Stimulated activated naive CD8-positive, alpha-beta T cell treated with anti-CD3 and anti-CD28 coated beads, Interleukin-15, amount 100 ng/mL, for 72 hours (primary cell): Measurements from ENCODE around the gene NPEPPS.
A peak's percentile ranks its signal among the peaks of the same experiment; 100 is the strongest.
"Not testable (repeated sequence)": the region's sequence is repeated elsewhere in the genome, so short reads cannot be mapped to it uniquely, and the experiment has no call there.

Experiments
- ATAC-seq: fragments of 150-1000 bp; cut with Tn5 transposase; 2 replicates; pipeline ENCODE4 v1.10.0; 2021; ENCODE audit warnings: mild to moderate bottlenecking, moderate library complexity
- DNase-seq, 2 donors: peaks; one replicate each; pipeline ENCODE4 v3.0.0; 2021 to 2022
- H3K27ac Mint-ChIP-seq, 2 donors: one replicate each; pipeline ENCODE4 v1.8.0; 2022; ENCODE audit warnings: mild to moderate bottlenecking in 2 of 2, mixed read lengths in 2 of 2, moderate library complexity in 2 of 2
- H3K27me3 Mint-ChIP-seq: one replicate; pipeline ENCODE4 v1.8.0; 2022; ENCODE audit warnings: mixed read lengths
- H3K4me1 Mint-ChIP-seq: one replicate; pipeline ENCODE4 v1.8.0; 2022; ENCODE audit warnings: mild to moderate bottlenecking, mixed read lengths
- H3K4me3 Mint-ChIP-seq, 2 donors: one replicate each; pipeline ENCODE4 v1.8.0; 2022; ENCODE audit warnings: mild to moderate bottlenecking in 2 of 2, mixed read lengths in 2 of 2, moderate library complexity in 1 of 2
- H3K9me3 Mint-ChIP-seq, 2 donors: one replicate each; pipeline ENCODE4 v1.8.0; 2022; ENCODE audit warnings: mixed read lengths in 2 of 2

Gene NPEPPS

DNA sequence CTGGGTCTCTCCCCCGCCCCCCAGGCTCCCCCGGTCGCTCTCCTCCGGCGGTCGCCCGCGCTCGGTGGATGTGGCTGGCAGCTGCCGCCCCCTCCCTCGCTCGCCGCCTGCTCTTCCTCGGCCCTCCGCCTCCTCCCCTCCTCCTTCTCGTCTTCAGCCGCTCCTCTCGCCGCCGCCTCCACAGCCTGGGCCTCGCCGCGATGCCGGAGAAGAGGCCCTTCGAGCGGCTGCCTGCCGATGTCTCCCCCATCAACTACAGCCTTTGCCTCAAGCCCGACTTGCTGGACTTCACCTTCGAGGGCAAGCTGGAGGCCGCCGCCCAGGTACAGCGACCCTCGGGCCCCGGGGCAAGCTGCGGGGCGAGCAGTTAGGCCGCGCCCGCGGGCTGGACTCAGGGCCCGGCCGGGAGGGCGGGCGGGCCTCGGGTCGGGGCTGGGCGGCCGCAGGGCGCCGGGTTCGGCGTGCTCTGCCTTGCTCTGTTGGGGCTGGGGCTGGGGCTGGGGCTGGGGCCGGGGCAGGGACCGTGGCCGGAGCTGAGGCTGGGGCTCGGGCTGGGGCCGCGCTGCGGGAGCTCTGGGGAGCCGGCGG is 419 bp downstream of the NPEPPS start:
- H3K27me3 Mint-ChIP-seq, H3K9me3 Mint-ChIP-seq, H3K27ac Mint-ChIP-seq: not testable (repeated sequence)
- peaks cover 13% of the 10 kb centered on the region for H3K4me1 Mint-ChIP-seq
- ATAC-seq (peak; percentile 79), DNase-seq (peak; percentile 40 to 61)
- peak overlapping the region; percentile 64 to 88 for H3K4me3 Mint-ChIP-seq

DNA sequence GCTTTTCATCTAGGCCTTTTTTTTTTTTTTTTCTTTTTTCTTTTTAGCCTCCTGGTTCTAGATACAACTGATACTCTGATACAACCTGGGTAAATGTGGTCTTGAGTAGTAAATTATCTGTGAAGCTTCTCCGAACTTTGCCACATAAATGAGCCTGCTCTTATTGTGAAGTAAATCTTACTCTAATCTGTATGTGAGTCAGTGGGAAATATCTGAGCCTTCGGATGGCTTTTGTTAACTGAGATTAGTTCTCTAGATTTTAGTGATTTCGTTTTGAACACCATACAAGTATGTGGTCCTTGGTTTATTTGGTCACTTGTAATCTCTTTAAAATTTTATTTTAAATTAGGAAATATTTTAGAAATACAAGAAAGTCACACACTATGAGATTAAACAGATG is 8.2 kb downstream of the NPEPPS start:
- not testable (repeated sequence) for ATAC-seq, H3K9me3 Mint-ChIP-seq, H3K4me3 Mint-ChIP-seq, H3K4me1 Mint-ChIP-seq, H3K27ac Mint-ChIP-seq, DNase-seq, H3K27me3 Mint-ChIP-seq

GRCh38 chr17:47541676-47542075 is 10.8 kb downstream of the NPEPPS start:
- H3K4me3 Mint-ChIP-seq, H3K9me3 Mint-ChIP-seq, DNase-seq, H3K4me1 Mint-ChIP-seq, H3K27ac Mint-ChIP-seq, H3K27me3 Mint-ChIP-seq, ATAC-seq: not testable (repeated sequence)

DNA sequence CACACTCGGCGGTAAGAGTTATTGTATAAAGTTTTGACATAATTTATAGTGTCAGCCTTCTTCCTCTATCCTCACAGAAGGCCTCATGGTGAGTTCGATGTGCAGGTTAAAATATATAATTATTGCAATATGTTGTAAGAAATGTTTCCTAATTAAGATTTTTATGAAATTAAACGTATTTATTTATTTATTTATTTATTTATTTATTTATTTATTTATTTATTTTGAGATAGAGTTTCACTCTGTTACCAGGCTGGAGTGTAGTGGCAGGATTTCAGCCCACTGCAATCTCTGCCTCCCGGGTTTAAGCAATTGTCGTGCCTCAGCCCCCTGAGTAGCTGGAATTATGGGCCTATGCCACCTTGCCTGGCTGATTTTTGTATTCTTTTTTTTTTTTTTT is 13.4 kb downstream of the NPEPPS start:
- H3K9me3 Mint-ChIP-seq, H3K4me1 Mint-ChIP-seq, H3K27ac Mint-ChIP-seq, ATAC-seq, H3K27me3 Mint-ChIP-seq, H3K4me3 Mint-ChIP-seq, DNase-seq: not testable (repeated sequence)

DNA sequence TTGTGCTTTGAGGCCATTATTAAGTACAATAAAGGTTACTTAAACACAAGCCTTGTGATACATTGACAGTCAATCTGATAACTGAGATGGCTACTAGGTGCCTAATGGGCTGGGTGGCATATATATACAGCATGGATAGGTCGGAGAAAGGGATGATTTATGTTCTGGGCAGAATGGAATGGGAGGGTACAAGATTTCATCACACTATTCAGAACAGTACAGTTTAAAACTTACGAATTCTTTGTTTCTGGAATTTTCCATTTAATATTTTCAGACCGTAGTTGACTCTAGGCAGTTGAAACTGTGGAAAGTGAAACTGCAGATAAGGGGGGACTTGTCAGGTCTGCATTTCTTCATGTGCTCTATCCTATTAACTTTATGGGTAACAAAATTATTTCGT is 23.8 kb downstream of the NPEPPS start:
- not testable (repeated sequence) for H3K9me3 Mint-ChIP-seq, H3K4me1 Mint-ChIP-seq, DNase-seq, ATAC-seq, H3K27me3 Mint-ChIP-seq, H3K4me3 Mint-ChIP-seq, H3K27ac Mint-ChIP-seq

DNA sequence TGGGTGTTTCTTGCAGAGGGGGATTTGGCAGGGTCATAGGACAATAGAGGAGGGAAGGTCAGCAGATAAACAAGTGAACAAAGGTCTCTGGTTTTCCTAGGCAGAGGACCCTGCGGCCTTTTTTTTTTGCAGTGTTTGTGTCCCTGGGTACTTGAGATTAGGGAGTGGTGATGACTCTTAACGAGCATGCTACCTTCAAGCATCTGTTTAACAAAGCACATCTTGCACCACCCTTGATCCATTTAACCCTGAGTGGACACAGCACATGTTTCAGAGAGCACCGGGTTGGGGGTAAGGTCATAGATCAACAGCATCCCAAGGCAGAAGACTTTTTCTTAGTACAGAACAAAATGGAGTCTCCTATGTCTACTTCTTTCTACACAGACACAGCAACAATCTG is 25.2 kb downstream of the NPEPPS start:
- not testable (repeated sequence) for ATAC-seq, H3K27me3 Mint-ChIP-seq

DNA sequence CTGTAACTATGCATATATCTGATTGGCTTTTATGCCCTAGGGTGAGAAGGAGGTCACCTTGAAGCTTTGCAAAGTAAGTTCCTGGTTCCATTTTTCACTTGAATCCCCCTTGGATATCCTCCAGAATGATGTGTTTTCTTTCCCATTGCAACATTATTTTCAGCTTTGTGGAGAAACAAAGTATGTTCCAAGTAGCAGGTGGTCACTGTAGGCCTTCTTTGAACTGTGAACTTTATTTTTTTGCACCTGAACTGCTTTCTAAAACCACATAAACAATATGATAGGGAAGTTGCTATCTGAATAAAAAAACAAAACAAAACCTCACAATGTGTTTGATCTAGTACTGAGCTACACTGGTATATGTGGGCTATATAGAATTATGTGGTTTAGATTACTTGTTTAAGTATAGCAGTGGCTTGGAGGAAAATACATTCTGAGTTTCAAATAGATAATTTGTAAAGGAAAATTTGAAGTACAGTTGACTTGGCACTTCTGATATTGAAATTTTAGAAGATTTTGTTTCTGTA is 29.7 kb downstream of the NPEPPS start:
- not testable (repeated sequence) for H3K9me3 Mint-ChIP-seq, H3K4me3 Mint-ChIP-seq, ATAC-seq, DNase-seq, H3K27ac Mint-ChIP-seq, H3K27me3 Mint-ChIP-seq
- peaks cover 15% of the 10 kb centered on the region for H3K4me1 Mint-ChIP-seq

More for the DNA sequence above, 25.2 kb downstream of the NPEPPS start:
- not testable (repeated sequence) for DNase-seq, H3K9me3 Mint-ChIP-seq, H3K27ac Mint-ChIP-seq, H3K4me3 Mint-ChIP-seq, H3K4me1 Mint-ChIP-seq

DNA sequence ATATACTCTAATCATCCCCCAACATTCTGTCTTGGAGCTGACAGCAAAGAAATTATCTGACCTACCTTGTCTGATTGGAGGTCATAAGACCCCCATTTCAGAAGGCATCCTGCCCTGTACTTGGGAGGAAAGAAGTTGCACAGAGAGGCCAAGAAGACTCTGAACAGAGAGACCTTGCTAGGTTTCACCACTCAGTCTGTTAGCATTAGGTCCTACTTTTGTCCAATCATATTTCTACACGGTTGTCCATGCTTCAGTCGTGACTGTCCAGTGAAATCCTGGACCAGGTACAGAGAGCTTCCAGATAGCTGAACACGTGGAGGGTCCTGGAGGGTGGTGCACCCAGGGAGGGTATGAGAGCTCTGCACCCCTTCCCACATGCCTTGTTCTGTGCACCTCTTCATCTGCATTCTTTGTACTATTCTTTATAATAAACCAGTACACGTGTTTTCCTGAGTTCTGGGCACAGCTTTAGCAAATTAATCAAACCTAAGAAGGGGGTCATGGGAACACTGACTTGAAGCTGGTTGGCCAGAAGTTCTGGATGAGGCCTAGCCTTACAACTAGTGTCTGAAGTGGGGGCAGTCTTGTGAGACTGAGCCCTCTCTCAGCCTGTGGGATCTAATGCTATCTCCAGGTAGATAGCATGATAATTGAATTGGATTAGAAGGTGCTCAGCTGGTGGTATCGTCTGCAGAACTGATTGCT is 30.9 kb downstream of the NPEPPS start:
- not testable (repeated sequence) for H3K4me3 Mint-ChIP-seq, DNase-seq, H3K9me3 Mint-ChIP-seq, H3K27me3 Mint-ChIP-seq, ATAC-seq
- peaks cover 18% of the 10 kb centered on the region for H3K4me1 Mint-ChIP-seq
- peak overlapping the region in 1 of 2 donors; percentile 20 for H3K27ac Mint-ChIP-seq

DNA sequence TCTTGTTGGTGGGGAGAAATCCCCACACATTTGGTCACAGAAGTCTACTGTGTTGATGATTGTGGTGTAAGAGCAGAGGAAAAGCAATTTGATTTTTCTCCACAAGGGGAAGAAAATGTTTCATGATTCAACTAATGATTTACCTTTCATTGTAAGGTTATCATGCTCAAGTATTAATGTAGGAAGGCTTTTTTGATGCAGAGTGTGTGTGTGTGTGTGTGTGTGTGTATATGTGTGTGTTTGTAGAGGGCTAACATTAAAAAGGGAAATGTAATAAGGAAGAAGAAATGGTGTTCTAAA is 31.4 kb downstream of the NPEPPS start:
- H3K4me1 Mint-ChIP-seq = peaks cover 23% of the 10 kb centered on the region
- H3K27ac Mint-ChIP-seq, H3K27me3 Mint-ChIP-seq, H3K4me3 Mint-ChIP-seq, DNase-seq, ATAC-seq, H3K9me3 Mint-ChIP-seq: not testable (repeated sequence)

DNA sequence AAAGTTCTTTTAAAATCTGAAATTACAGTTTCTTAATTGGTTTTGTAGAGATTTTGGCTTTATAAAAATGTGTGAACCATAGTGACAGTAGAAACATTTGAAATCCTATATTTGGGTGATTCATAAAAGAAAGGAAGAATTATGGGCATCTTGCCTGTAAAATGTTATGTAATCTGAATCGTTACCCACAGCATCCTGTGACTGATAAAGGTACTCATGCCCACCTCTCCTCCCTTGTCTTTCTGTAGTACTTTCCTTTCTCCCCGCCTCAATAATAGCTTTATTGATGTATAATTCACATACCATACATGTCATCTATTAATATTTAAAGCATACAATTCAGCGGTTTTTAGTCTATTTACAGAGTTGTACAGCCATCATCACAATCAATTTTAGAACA is 36.4 kb downstream of the NPEPPS start:
- H3K27me3 Mint-ChIP-seq, H3K9me3 Mint-ChIP-seq, DNase-seq, H3K4me1 Mint-ChIP-seq, H3K27ac Mint-ChIP-seq, H3K4me3 Mint-ChIP-seq: not testable (repeated sequence)
- peak; percentile 60 for ATAC-seq

- H3K27ac Mint-ChIP-seq, DNase-seq, H3K9me3 Mint-ChIP-seq, H3K27me3 Mint-ChIP-seq, ATAC-seq, H3K4me3 Mint-ChIP-seq, H3K4me1 Mint-ChIP-seq: not testable (repeated sequence)
Measured at GRCh38 chr17:47572561-47572960, 41.7 kb downstream of the NPEPPS start.

DNA sequence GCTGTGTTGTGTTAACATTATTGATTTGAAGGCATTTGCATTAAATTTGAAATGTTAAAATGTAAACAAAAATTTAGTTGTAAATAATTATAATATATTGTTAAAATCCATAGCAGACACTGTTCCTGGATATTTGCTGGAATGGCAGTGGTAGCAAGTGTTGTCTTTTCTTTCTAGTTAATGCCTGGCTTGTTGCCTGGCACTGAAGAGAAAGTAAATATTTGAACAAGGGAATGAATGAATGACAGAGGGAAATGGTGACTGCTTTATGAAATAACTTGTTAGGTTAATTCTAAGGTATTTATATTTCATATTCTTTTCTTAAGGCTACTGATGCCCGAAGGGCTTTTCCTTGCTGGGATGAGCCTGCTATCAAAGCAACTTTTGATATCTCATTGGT is 51.5 kb downstream of the NPEPPS start:
- not testable (repeated sequence) for DNase-seq, H3K4me3 Mint-ChIP-seq, H3K9me3 Mint-ChIP-seq, ATAC-seq, H3K27me3 Mint-ChIP-seq, H3K4me1 Mint-ChIP-seq, H3K27ac Mint-ChIP-seq

DNA sequence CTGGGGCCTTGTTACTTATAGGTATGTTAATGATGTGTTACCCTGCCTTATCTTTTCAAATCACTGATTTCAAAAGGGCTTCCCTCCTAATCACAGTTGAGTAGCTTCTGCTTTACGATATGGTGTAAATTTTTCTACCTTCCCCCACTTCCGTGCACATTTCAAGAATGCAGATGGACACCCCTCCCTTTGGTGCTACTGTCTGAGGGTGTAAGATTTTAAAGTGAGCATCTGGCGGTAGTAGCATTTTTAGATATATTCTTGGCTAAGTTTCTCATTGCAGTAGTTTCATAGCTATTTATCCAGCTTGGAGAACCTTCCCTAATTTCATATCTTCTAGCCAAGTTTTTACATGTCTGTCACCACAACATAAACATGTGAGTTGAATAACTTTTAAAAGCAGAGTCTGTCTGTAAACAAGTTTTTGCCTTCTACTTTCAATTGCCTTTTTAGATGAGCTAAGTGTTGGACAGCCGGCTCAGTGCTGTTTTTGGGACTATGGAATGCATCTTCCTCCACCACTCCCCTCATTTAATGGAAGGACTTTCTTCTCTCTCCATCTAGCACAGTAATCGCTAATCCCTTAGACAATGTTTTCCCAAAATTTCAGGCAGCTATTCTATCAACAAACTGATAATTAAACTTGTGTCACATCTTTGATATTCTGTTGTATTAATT is 55.6 kb downstream of the NPEPPS start:
- not testable (repeated sequence) for ATAC-seq, H3K9me3 Mint-ChIP-seq

GRCh38 chr17:47593522-47593921 is 62.6 kb downstream of the NPEPPS start:
- H3K27me3 Mint-ChIP-seq, ATAC-seq, H3K4me3 Mint-ChIP-seq, H3K4me1 Mint-ChIP-seq, DNase-seq, H3K27ac Mint-ChIP-seq, H3K9me3 Mint-ChIP-seq: not testable (repeated sequence)

More for the DNA sequence above, 55.6 kb downstream of the NPEPPS start:
- H3K27me3 Mint-ChIP-seq, H3K27ac Mint-ChIP-seq, DNase-seq, H3K4me3 Mint-ChIP-seq, H3K4me1 Mint-ChIP-seq: not testable (repeated sequence)

DNA sequence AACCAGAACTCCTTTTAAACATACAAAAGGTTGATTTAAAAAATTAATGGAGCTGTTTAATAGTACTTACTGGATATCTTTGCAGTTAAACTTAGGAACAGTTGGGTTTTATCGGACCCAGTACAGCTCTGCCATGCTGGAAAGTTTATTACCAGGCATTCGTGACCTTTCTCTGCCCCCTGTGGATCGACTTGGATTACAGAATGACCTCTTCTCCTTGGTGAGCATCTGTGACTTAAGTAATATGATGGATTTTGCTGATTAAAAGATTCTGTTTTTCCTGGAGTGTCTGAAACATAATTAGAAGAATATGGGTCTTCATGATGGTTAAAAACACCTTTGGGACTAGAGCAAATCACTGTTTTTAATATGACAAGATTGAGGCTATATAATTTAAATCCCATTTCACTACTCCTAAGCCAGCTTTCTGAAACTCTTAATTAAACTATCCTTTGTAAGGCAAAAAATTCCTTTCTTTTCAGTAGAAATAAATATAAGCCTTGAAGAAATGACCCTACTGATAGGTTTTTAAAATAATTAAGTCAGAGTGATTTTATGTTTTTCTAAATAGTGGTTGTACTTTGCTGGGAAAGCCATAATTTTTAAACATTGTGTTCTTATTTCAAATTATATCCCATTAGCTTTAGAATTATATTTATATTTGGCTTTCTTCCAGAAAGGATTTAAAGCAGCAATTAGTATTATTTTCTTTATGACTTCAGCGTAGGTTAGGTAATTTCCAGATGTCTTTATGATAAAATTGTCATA is 73.1 kb downstream of the NPEPPS start:
- DNase-seq (no peak), ATAC-seq (no peak)
- no peaks in the 10 kb centered on the region for H3K27me3 Mint-ChIP-seq
- H3K27ac Mint-ChIP-seq = peak overlapping the region in 1 of 2 donors; percentile 24
- no peaks in the 10 kb centered on the region for H3K9me3 Mint-ChIP-seq
- no peaks in the 10 kb centered on the region for H3K4me1 Mint-ChIP-seq
- H3K4me3 Mint-ChIP-seq = no peak overlapping the region

GRCh38 chr17:47604598-47604927 is 73.7 kb downstream of the NPEPPS start:
- H3K27ac Mint-ChIP-seq = peak overlapping the region in 1 of 2 donors; percentile 27
- no peaks in the 10 kb centered on the region for H3K4me1 Mint-ChIP-seq
- no peak overlapping the region for H3K4me3 Mint-ChIP-seq
- H3K9me3 Mint-ChIP-seq = no peaks in the 10 kb centered on the region
- no peak for DNase-seq
- H3K27me3 Mint-ChIP-seq = no peaks in the 10 kb centered on the region
- no peak for ATAC-seq
